ENCODE data around the gene ZFYVE28. TPM values are rescaled to one million over a fixed set of nuclear protein-coding genes. Genes with fewer than 3 reads are reported as not detected.

Gene ZFYVE28
- total RNA-seq, 1 donor, result 8.9 TPM

DNA sequence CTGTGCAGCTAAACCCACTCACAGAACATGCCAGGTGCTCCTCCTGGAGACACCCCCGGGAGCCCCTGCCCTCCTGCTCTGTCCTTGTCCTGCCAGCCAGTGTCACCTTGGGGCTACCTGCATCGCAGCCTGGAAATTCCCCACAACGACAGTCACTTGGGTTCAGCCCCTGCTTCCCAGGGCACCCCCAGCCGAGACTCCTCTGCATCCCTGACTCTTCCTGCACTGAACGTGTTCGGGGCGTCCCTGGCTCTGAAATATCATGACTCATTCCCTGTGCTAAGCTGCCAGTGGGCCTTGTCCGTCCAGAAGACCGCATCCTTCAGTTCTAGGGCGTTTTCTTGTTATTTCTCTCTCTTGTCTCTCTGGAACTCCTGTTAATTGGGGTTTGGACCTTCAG lies 6.1 kb upstream of the ZFYVE28 start:
- Histone ChIP-seq H3K27me3 (ENCODE audit: insufficient read depth, low read length) (peaks cover 15% of the 10 kb centered on the region), H3K4me3 (ENCODE audit: low read length) (no peak overlapping the region), H3K9me3 (ENCODE audit: low read depth, low read length) (no peaks in the 10 kb centered on the region), H3K4me1 (ENCODE audit: insufficient read depth, low read length) (peaks cover 5% of the 10 kb centered on the region)

- H3K4me1 ChIP-seq (ENCODE audit: insufficient read depth, low read length), result peaks cover 13% of the 10 kb centered on the region
- peaks cover 18% of the 10 kb centered on the region for H3K27me3 ChIP-seq (ENCODE audit: insufficient read depth, low read length)
- no peak overlapping the region for H3K4me3 ChIP-seq (ENCODE audit: low read length)
Measured at GRCh38 chr4:2423695-2424094, 5.2 kb upstream of the ZFYVE28 start.

GRCh38 chr4:2423066-2423465 lies 4.6 kb upstream of the ZFYVE28 start:
- H3K9me3 ChIP-seq (ENCODE audit: low read depth, low read length), result no peaks in the 10 kb centered on the region
- H3K27me3 ChIP-seq (ENCODE audit: insufficient read depth, low read length), result peaks cover 18% of the 10 kb centered on the region
- H3K4me1 ChIP-seq (ENCODE audit: insufficient read depth, low read length), result peaks cover 13% of the 10 kb centered on the region
- H3K4me3 ChIP-seq (ENCODE audit: low read length), result no peak overlapping the region

More at GRCh38 chr4:2423695-2424094, 5.2 kb upstream of the ZFYVE28 start:
- H3K9me3 ChIP-seq (ENCODE audit: low read depth, low read length), result no peaks in the 10 kb centered on the region

GRCh38 chr4:2421928-2422327 lies 3.5 kb upstream of the ZFYVE28 start:
- Histone ChIP-seq H3K4me3 (ENCODE audit: low read length) (no peak overlapping the region), H3K4me1 (ENCODE audit: insufficient read depth, low read length) (peaks cover 22% of the 10 kb centered on the region), H3K9me3 (ENCODE audit: low read depth, low read length) (no peaks in the 10 kb centered on the region), H3K27me3 (ENCODE audit: insufficient read depth, low read length) (peaks cover 26% of the 10 kb centered on the region)

GRCh38 chr4:2419814-2420213 lies 1.4 kb upstream of the ZFYVE28 start:
- Histone ChIP-seq H3K27me3 (ENCODE audit: insufficient read depth, low read length) (peaks cover 42% of the 10 kb centered on the region), H3K4me3 (ENCODE audit: low read length) (no peak overlapping the region), H3K4me1 (ENCODE audit: insufficient read depth, low read length) (peaks cover 36% of the 10 kb centered on the region), H3K9me3 (ENCODE audit: low read depth, low read length) (no peaks in the 10 kb centered on the region)

DNA sequence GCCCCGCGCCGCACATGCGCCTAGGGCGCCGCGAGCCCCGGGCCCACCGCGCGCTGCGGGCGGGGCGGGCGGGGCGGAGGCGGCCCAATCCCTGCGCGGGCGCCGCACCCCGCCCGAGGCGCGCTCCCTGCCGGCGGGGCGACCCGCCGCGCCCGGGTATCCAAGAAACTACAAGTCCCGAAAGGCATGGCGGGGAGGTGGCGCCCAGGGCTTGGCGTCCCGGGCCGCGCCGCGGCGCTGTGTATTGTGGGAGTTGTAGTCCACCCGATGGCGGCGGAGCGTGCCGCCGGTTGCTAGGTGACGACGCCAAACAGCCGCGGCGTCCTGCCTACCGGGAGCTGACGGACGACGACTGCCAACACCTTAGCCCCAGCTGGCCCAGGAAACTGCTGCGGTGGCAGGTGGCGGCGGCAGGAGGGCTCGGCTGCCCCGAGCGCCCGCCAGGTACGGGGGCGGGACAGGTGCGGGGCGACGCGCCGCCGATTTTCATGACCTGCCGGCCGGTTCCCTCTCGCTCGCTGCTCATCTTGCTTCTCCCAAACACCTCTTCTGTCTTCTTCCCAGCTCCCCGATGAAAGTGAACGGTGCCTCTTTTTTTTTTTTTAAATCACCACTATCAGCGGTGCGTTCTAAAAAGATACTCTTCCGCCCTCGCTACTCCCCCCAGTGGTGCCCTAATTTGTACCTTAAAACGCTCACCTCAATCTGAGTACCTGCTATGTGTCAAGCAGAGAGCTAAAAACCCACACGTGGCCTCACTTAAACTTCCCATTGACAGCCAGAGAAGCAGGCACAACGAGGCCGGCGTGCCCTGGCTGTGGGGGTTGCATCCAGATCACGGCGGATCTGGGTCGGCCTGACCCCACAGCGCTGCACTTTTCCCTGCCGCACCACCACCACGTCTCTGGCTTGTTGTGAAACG lies 466 bp upstream of the ZFYVE28 start, which contains the start of gene CFAP99:
Gene CFAP99, plus strand, starts transcription at position 306 of the 922 bp plus-strand sequence.
- Histone ChIP-seq H3K27me3 (ENCODE audit: insufficient read depth, low read length) (peaks cover 46% of the 10 kb centered on the region), H3K4me3 (ENCODE audit: low read length) (peak within 1 kb of the TSS; percentile 48), H3K9me3 (ENCODE audit: low read depth, low read length) (no peaks in the 10 kb centered on the region), H3K4me1 (ENCODE audit: insufficient read depth, low read length) (peaks cover 45% of the 10 kb centered on the region)

DNA sequence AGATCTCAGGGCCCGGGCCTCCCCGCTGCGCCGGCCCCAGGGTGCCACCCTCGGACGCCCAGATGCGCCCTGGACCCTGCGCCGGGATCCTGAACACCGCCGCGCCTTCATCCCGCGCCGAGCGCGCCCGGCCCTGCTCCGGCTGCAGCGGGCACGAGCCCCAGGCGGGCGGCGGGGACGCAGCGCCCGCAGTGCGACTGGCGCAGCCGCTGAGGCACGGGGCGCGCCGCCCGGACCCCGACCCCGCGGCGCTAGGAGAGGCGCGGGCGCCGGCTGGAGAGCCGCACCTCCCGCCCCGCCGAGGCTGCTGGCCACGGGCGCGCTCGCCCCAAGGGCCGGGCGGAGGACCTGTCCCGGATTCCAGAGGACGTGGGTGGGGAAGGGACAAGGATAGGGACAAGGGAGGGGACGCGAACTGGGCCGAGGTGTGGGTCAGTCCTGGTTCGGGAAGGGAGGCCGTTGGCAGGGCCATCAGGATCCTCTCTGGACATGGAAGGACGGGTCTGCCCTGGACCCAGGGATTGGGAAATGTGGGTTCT lies 1.1 kb downstream of the ZFYVE28 start:
- Histone ChIP-seq H3K4me1 (ENCODE audit: insufficient read depth, low read length) (peaks cover 61% of the 10 kb centered on the region), H3K4me3 (ENCODE audit: low read length) (peak overlapping the region; percentile 48), H3K27me3 (ENCODE audit: insufficient read depth, low read length) (peaks cover 46% of the 10 kb centered on the region), H3K9me3 (ENCODE audit: low read depth, low read length) (no peaks in the 10 kb centered on the region)

DNA sequence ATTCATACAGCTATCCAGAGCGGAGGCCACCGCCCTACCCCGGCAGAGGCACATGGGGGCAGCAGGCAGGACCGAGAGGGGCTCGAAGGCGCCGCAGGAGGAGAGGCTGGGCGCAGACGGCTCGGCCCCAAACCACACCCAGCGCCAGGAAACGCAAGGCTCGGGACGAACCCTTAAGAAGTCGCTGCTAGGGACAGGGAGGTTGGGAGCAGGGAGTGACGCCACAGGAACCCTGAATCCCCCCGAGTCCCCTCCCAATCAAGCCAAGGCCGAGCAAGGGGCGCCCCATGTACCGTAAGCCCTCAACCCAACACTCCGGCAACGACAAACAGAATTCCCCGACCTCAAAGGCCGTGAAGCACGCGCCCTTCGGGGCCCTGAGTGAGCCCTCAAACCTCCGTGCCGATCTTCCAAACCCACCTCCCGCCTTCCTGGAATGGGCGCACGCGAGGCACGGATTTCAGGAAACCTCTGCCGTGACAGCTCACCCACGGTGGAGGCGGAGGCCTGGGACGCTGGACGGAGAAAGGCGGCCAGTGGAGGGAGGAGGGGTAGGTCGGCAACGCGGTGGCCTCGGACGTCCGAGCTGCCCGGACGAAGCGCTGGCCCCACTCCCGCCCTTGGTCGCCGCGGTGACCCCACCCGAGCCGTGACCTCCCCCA lies 1.8 kb downstream of the ZFYVE28 start:
- Histone ChIP-seq H3K9me3 (ENCODE audit: low read depth, low read length) (no peaks in the 10 kb centered on the region), H3K4me1 (ENCODE audit: insufficient read depth, low read length) (peaks cover 67% of the 10 kb centered on the region), H3K4me3 (ENCODE audit: low read length) (peak overlapping the region; percentile 48), H3K27me3 (ENCODE audit: insufficient read depth, low read length) (peaks cover 46% of the 10 kb centered on the region)

- Histone ChIP-seq H3K9me3 (ENCODE audit: low read depth, low read length) (no peaks in the 10 kb centered on the region), H3K4me1 (ENCODE audit: insufficient read depth, low read length) (peaks cover 72% of the 10 kb centered on the region), H3K4me3 (ENCODE audit: low read length) (no peak overlapping the region), H3K27me3 (ENCODE audit: insufficient read depth, low read length) (peaks cover 44% of the 10 kb centered on the region)
Measured at GRCh38 chr4:2415881-2416563, 2.4 kb downstream of the ZFYVE28 start.

DNA sequence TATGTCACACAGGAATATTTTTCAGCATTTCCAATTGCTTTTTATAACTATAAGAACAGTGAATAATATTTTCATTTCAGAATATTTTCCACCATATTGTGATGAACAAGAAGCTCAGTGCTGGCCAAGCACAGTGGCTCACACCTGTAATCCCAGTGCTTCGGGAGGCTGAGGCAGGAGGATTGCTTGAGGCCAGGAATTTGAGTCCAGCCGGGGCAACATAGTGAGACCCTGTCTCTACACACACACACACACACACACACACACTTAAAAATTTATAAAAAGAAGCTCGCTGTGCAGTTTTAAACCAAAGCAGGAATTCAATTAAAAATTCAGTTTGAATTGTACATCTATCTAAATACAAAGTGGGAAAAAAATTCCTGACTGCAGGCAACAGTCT lies 3.2 kb downstream of the ZFYVE28 start:
- Histone ChIP-seq H3K4me1 (ENCODE audit: insufficient read depth, low read length) (peaks cover 72% of the 10 kb centered on the region), H3K9me3 (ENCODE audit: low read depth, low read length) (no peaks in the 10 kb centered on the region), H3K4me3 (ENCODE audit: low read length) (no peak overlapping the region), H3K27me3 (ENCODE audit: insufficient read depth, low read length) (peaks cover 36% of the 10 kb centered on the region)

GRCh38 chr4:2413821-2414610 lies 4.4 kb downstream of the ZFYVE28 start:
- peaks cover 61% of the 10 kb centered on the region for H3K4me1 ChIP-seq (ENCODE audit: insufficient read depth, low read length)
- H3K27me3 ChIP-seq (ENCODE audit: insufficient read depth, low read length), result peaks cover 28% of the 10 kb centered on the region
- no peaks in the 10 kb centered on the region for H3K9me3 ChIP-seq (ENCODE audit: low read depth, low read length)
- peak overlapping the region; percentile 17 for H3K4me3 ChIP-seq (ENCODE audit: low read length)

- Histone ChIP-seq H3K4me3 (ENCODE audit: low read length) (peak overlapping the region; percentile 17), H3K9me3 (ENCODE audit: low read depth, low read length) (no peaks in the 10 kb centered on the region), H3K27me3 (ENCODE audit: insufficient read depth, low read length) (peaks cover 28% of the 10 kb centered on the region), H3K4me1 (ENCODE audit: insufficient read depth, low read length) (peaks cover 59% of the 10 kb centered on the region)
Measured at GRCh38 chr4:2412885-2413716, 5.3 kb downstream of the ZFYVE28 start.

- no peaks in the 10 kb centered on the region for H3K9me3 ChIP-seq (ENCODE audit: low read depth, low read length)
- H3K4me1 ChIP-seq (ENCODE audit: insufficient read depth, low read length), result peaks cover 53% of the 10 kb centered on the region
- peaks cover 22% of the 10 kb centered on the region for H3K27me3 ChIP-seq (ENCODE audit: insufficient read depth, low read length)
- peak overlapping the region; percentile 17 for H3K4me3 ChIP-seq (ENCODE audit: low read length)
Measured at GRCh38 chr4:2412534-2412884, 5.9 kb downstream of the ZFYVE28 start.

All from mononuclear cell (primary cell).